GM12801 (cell line): ENCODE measurements around the gene BCL2A1.

Source experiments
- CTCF ChIP-seq: IDR thresholded peaks from one replicate; pipeline ENCODE4 v1.5.1; 2011; ENCODE audit warnings: control low read depth; ENCODE audit not compliant: insufficient read length; ENCODE audit errors: extremely low read depth

BCL2A1 gene

GRCh38 chr15:79932447-79932846, 38.5 kb downstream of the BCL2A1 start:
- TF ChIP-seq CTCF = no peak

DNA sequence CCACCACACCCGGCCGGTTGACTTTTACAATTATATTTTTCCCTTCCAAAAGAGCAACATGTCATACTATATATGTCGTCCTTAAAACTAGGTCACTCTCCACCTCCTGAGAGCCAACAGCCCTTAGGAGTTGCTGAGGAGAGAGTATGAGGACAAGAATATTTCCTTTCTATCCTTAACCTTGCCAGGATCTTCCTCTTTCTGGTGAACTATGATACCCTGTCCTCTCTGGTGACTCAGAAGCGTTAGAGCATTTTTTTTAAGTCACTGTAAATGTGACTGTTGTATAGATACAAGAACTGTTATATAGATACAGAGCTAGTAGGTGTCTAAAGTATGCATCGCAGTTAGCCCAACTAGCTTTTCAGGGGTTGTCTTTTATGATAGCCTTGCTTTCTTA, 40.5 kb downstream of the BCL2A1 start:
- no peak for TF ChIP-seq CTCF

- TF ChIP-seq CTCF = no peak
These were observed 41.6 kb downstream of the BCL2A1 start for GRCh38 chr15:79929412-79929811.

GRCh38 chr15:79924379-79924778, 46.6 kb downstream of the BCL2A1 start:
- TF ChIP-seq CTCF = no peak

GRCh38 chr15:79923515-79924169, 47.4 kb downstream of the BCL2A1 start:
- no peak for TF ChIP-seq CTCF

DNA sequence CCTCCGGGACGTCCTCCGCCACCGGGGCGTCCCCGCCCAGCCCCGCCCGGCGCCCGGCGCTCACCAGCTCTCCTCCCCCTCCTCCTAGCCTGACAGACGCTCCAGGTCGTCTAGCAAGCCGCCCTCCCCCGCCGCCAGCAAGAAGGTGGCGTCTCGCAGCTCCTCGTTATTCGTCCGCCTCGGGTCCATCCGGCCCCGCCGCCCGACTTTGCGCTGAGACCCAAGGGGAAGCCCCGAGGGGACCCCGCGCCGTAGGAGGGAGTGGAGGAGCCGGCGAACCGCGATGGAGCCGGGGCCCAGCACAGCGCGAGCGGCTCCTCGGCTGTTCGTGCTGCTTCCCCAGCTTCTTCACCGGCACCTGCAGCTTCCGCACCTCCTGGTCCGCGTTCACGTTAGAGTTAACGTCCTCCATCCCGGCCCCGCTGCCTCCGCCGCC, 47.9 kb downstream of the BCL2A1 start:
- TF ChIP-seq CTCF = no peak

DNA sequence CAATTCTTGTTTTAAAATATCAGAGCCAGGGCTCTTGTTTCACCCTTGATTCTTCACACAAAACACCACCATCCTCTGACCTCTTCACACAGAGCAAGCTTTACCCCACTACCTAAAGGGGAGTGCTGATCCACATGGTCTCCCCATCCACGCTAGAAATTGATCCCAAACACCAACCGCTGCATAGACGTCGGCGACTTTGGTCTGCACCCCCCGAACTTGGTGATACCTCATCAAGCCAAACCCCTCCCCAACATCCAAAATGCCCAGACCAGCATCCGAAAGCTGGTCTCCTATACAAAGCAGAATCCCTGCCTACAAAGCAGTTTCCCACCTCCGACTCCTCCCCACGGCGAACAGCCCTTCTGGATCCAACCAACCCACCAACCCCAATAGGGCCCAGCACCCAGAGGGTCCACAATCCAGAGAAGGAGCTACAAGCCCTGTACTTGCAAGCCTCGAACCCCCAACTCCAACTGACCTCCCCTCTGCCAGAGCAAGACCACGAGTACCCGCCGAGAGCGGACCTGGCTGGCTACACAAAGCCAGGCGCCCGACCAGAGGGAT, 48.4 kb downstream of the BCL2A1 start:
- TF ChIP-seq CTCF = no peak
